GM11168 (cell line): ENCODE results near the gene TMEM213.
"Not testable (repeated sequence)": the region's sequence is repeated elsewhere in the genome, so short reads cannot be mapped to it uniquely, and the experiment has no call there.

Experiments
- in situ Hi-C: fragments of 300-500 bp; cut with MboI; formaldehyde crosslinking; loops from one replicate; pipeline ENCODE4 v1.12.0; 2022; ENCODE audit warnings: low sequenced_read_pairs; ENCODE audit not compliant: unreplicated experiment

The TMEM213 gene

DNA sequence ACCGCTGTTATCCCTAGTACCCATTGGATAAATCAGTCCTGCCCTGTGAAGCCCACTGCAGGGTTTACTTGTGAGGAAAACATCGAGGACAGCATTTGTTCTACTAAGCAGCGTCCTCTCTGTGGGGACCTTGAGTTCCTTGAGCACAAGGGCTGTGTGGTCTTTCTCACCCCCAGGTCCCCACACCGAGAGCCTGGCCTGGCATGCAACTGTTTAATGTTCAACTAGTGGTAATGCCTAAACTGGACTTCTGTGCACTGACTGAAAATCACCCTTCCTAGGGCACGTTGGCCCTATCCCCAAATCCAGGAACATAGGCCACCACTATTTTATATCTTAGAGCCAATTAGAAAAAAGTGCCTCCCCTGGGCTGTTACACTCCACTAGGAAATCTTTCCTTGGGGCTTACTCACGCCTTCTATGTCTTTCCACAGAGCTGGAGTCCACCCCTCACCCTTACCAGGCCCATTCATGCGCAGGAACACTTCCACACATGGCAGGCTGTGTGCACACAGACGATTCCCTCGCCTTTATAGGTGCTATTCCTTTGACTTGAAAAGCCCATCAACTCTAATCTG lies 1.7 kb upstream of the TMEM213 start:
- in situ Hi-C loops, result no loop called here

- in situ Hi-C loops, result not testable (repeated sequence)
Observed at GRCh38 chr7:138797046-138797445, 748 bp upstream of the TMEM213 start.

- in situ Hi-C loops, result no loop called here
Observed at GRCh38 chr7:138798836-138799235, 1.0 kb downstream of the TMEM213 start.

DNA sequence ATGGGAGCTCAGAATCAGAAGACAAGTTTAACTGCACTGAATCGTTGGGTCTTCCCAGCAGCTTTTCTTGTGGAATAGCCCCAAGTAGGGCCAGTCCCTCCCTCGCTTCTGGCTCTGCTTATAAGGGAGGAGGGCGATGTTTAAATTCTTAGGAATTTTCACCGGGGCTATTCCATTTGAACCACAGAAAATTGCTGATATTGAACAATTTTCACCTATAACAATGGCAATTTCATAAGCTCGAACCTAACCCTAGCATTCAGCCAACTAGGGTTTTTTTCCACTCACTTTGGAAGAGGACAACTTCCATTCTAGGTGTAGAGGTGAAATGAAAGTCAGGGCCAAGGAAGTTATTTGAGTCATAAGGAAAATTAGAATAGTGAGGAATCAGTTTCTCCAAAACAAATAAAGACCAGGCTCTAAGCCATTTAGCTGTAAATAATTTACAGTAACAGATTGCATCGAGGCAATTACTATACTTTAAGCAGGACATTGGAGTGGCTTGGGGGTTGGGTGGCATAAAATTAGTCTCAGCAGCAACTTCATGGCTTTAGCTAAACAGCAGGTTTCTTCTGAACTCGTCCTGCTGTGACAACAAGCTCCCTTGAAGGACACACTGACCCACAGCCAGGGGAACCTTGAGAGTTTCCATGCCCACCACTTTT lies 1.7 kb downstream of the TMEM213 start:
- in situ Hi-C loops, result no loop called here

GRCh38 chr7:138801256-138801655 lies 3.5 kb downstream of the TMEM213 start:
- in situ Hi-C loops, result no loop called here

DNA sequence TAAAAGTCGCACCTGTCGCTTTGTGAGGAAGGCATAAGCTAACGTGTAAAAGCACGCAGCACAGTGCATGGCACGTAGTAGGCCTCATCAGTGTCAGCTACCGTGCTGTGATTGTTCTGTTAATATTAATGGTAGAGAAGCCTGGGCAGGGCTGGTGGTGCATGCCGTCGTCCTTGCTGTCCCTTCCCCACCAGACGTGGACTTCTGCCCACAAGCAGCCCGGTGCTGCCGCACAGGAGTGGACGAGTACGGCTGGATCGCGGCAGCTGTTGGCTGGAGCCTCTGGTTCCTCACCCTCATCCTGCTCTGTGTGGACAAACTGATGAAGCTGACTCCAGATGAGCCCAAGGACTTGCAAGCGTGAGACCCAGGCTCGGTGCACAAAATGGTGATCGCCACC lies 4.9 kb downstream of the TMEM213 start:
- in situ Hi-C loops, result no loop called here

DNA sequence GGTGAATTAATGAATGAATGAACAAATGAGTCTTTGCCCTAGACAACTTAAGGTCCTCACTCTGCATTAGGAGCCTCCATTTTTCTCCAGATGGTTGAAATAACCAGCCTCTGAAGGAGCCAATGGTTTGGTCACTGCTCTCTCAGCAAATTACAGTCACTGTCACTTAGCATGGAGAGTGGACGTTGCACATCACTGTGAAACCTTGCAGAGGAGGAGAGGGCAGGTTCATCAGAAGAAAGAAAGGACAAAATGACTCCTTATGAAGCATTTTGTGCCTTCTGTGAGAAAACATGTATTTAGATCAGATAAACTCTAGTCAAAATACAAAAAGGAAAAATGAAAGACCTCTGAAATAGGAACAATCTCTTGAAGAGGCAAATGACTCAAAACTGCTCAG lies 6.8 kb downstream of the TMEM213 start:
- in situ Hi-C loops, result no loop called here

- in situ Hi-C loops, result no loop called here
Observed at GRCh38 chr7:138809346-138809745, 11.6 kb downstream of the TMEM213 start.

DNA sequence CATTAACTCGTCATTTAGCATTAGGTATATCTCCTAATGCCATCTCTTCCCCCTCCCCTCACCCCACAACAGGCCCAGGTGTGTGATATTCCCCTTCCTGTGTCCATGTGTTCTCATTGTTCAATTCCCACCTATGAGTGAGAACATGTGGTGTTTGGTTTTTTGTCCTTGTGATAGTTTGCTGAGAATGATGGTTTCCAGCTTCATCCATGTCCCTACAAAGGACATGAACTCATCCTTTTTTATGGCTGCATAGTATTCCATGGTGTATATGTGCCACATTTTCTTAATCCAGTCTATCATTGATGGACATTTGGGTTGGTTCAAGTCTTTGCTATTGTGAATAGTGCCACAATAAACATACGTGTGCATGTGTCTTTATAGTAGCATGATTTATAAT lies 13.5 kb downstream of the TMEM213 start:
- in situ Hi-C loops, result not testable (repeated sequence)

GRCh38 chr7:138813945-138814344 lies 16.2 kb downstream of the TMEM213 start:
- in situ Hi-C loops, result no loop called here

DNA sequence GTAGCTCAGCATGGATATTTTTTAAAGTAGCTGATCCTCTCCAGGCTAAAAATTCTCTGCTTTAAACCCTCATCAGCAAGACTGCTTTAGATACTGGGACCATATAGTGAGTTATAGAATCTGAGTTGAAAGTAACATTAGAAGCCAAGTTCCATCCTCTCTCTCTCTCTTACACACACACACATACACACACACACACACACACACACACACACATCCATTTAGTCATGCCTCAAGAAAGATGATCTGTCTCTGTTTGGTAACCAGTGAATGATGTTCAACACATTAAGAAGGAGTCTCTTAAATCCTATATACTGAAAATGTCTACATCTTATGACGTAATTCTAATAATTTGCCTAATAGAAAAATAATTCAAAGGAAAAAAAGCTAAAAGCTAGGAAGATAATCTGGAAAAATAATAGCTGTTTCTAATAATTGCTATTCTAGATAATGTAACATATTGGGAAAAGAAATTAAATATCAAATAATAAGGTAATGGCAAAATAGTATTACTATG lies 17.1 kb downstream of the TMEM213 start:
- in situ Hi-C loops, result no loop called here

DNA sequence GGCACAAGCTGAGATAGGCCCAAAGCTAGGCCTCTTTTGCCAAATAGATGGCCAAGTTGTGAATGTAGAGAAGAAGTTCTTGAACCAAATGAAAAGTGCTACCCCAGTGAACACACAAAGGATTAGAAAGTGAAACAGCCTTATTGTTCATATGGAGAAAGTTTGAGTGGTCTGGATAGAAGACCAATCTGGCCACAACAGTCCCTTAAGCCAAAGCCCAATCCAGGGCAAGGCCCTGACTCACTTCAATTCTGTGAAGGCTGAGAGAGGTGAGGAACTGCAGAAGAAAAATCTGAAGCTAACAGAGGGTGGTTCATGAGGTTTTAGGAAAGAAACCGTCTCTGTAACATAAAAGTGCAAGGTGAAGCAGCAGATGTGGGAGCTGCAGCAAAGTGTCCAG lies 18.9 kb downstream of the TMEM213 start:
- in situ Hi-C loops, result no loop called here

- in situ Hi-C loops, result no loop called here
Observed at GRCh38 chr7:138819625-138820024, 21.8 kb downstream of the TMEM213 start.

- in situ Hi-C loops, result no loop called here
Observed at GRCh38 chr7:138821912-138822311, 24.1 kb downstream of the TMEM213 start.

GRCh38 chr7:138822867-138823535 lies 25.2 kb downstream of the TMEM213 start:
- in situ Hi-C loops, result no loop called here

DNA sequence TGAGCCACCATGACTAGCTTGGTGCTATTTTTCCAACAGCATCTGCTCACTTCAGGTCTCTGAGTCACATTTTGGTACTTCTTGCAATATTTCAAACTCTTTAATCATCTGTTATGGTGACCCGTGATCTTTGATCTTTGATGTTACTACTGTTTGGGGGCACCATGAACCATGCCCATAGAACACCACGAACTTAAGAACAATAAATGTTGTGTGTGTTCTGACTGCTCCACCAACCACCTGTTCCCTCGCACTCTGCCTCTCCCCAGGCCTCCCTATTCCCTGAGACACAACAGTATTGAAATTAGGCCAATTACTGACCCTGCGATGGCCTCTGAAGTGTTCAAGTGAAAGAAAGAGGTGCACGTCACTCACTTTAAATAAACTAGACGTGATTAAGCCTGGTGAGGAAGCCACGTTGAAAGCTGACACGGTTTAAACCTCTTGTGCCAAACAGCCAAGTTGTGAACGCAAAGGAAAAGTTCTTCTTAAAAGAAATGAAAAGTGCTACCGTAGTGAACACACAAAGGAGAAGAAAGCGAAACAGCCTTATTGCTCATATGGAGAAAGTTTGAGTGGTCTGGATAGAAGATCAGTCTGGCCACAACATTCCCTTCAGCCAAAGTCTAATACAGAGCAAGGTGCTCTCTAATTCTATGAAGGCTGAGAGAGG lies 27.4 kb downstream of the TMEM213 start:
- in situ Hi-C loops, result no loop called here

GRCh38 chr7:138828302-138828701 lies 30.5 kb downstream of the TMEM213 start:
- in situ Hi-C loops, result no loop called here

GRCh38 chr7:138829335-138829734 lies 31.5 kb downstream of the TMEM213 start:
- in situ Hi-C loops, result no loop called here

GRCh38 chr7:138832966-138833365 lies 35.2 kb downstream of the TMEM213 start:
- in situ Hi-C loops, result no loop called here

- in situ Hi-C loops, result no loop called here
Observed at GRCh38 chr7:138833596-138833995, 35.8 kb downstream of the TMEM213 start.

DNA sequence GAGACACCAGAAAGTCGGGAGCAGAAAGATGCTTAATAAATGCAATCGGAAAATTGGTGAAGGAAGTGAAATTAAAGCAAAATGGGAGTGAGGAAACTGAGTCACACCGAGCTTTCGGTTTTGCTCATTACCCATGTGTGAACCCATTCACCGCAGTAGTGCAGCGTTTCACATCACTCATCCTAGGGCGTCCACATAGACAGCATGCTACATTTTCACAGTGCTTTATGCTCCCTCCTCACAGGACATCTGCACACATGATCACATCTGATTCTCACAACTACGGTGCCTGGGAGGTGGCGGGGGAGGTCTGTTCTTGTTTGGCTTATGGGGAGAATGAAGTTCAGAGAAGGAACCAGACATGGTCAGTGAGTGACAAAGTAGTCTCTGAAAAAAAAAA lies 36.8 kb downstream of the TMEM213 start:
- in situ Hi-C loops, result no loop called here
